Esophagus mucosa (tissue), 1 donor: ENCODE measurements around the gene C9orf50. TPM values are rescaled to one million over a fixed set of nuclear protein-coding genes. Genes with fewer than 3 reads are reported as not detected.
"Not testable (repeated sequence)": the region's sequence is repeated elsewhere in the genome, so short reads cannot be mapped to it uniquely, and the experiment has no call there.

Experiments used
- ATAC-seq: fragments of 200-7000 bp; cut with Tn5 transposase; one replicate; pipeline ENCODE4 v1.9.1; 2020
- total RNA-seq: library from RNA; stranded (reverse); gene quantifications from one replicate; pipeline ENCODE4 v1.2.4, GENCODE V29; 2023
- donor health status: DM: yes; HTN: yes; CAD: no.

The C9orf50 gene
- total RNA-seq, 1 donor from 2014 or later: not detected

- no peak for ATAC-seq
These were observed 27.3 kb upstream of the C9orf50 start for GRCh38 chr9:129648092-129648763.

DNA sequence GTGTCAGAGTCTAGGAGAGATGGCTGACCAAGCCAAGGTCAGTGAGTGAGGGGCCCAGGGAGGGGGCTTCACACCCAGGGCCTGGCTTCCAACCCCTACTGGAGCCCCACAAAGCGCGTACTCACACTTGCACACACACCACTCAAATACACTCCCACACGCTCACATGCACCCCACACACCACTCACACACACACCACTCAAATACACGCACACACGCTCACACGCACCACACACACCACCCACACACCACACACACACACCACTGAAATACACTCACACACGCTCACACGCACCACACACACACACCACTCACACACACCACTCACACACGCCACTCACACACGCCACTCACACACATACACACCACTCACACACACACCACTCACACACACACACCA, 26.7 kb upstream of the C9orf50 start:
- ATAC-seq: no peak

GRCh38 chr9:129646654-129647053, 25.8 kb upstream of the C9orf50 start:
- ATAC-seq: no peak

GRCh38 chr9:129646252-129646651, 25.4 kb upstream of the C9orf50 start:
- ATAC-seq: no peak

- peak; percentile 0 for ATAC-seq
These were observed 24.0 kb upstream of the C9orf50 start for GRCh38 chr9:129644902-129645301.

DNA sequence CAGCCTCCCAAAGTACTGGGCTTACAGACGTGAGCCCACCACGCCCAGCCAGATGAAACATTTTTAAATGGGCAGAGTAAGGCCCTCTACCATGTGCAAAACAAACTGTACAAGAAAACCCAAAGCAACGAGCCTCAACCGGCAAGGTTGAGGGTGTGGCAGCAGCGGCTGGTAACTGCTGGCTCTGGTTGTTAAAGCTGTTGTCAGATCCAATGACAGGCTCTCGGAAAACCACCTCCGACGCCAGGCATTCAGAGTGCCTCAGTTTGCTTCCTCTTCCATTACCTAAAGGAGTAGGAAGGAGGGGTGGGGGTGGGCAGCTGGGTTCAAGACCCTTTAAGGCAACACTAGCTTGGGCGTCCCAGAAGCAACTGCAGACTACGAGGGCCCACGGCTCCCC, 23.5 kb upstream of the C9orf50 start:
- peak; percentile 33 for ATAC-seq

DNA sequence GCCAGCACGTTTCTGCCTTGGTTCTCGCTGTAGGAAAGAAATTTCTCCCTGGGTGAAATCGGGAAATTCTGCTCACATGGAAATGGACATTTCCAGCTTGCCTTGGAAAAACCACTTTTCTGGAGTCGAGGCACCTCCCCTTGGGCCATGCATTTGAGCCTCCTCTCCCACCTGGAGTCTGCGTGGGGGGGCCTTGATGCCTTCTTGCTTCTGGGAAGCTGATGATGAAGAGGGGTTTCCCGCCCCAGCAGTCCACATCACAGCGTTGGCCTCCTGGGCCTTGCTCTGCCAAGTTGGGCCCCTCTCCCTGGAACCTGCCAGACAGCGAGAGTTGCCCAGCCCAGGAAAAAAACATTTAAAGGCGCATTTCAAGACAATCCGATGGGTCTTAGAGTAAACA, 22.8 kb upstream of the C9orf50 start:
- no peak for ATAC-seq

GRCh38 chr9:129641750-129642585, 21.1 kb upstream of the C9orf50 start, which contains the start of gene ASB6:
ASB6 (minus strand) TSS chr9:129642151; CDS start chr9:129641999, 152 bp downstream.
- peak; percentile 90 for ATAC-seq

- peak; percentile 10 for ATAC-seq
These were observed 20.2 kb upstream of the C9orf50 start for GRCh38 chr9:129640871-129641749.

DNA sequence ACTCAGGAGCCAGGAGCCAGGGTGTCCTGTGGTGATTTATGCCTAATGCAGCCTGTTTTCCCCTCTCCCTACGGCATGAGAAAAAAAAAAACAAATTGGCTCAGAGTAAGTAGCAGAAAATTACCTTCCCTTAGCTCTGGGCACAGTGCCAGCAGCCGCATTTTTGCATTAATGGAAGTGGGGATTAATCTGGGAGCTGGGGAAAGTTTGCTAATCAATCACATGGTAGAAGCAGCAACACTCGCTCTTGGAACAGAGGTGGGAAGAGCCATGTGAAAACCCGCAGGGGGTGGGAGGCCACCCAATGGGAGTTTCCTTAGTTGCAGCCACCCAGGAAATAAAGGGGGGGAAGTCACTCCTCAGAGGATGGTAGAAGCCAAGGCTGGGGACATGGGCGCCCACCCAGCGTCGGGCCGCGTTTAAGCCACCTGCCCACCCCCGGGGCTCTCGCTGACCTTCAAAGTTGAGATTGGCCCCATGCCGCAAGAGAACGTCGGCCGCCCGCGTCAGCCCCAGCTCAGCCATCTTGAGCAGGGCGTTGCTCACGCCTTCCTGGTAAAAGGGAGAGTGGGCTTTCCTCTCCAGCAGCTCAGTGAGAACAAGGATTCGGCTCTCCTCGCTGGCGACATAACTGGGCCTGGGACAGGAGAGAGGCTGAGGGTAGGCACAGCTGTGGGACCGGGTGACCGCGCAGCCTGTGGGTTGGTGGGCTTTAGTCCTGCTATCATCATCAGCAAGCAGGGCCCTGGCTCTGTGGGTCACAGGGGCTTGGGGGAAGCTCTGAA, 19.4 kb upstream of the C9orf50 start:
- no peak for ATAC-seq

GRCh38 chr9:129639756-129640085, 18.8 kb upstream of the C9orf50 start:
- no peak for ATAC-seq

- ATAC-seq: no peak
These were observed 18.2 kb upstream of the C9orf50 start for GRCh38 chr9:129639034-129639630.

DNA sequence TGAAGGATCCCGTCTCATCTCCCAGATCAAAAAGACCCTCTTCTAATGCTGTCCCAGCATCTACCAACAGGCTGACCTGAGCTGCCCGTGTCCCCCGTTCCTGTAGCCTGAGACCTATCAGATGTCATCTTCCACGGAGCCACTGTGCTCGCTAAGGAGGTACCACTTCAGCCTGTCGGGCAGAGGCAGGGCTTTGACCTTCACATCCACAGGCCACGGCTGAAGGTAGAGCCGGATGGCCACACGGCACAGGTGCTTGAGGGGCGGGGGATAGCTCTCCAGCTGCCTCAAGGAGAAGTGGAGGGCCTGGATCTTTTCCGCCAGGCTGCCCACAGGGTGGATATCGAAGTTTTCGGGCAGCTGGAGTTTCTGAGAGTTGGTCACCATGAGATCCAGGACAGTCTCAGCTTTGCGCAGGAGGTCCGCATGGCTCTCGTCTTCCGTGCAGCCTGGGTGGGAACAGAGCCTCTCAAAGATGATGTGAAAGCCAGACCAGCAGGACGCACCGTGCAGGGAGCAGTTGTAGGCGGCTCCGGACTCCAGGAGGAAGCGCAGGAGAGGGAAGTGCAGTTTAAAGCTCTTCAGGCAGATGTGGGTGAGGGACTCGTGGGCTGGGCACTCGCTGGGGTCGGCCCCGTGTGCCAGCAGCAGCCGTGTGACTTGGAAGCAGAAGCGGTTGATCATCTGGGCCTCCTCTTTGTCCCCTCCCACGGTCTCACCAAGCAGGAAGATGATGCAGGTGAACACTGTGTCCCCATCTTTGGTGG, 17.0 kb upstream of the C9orf50 start:
- ATAC-seq: no peak

GRCh38 chr9:129637102-129637501, 16.2 kb upstream of the C9orf50 start:
- no peak for ATAC-seq

DNA sequence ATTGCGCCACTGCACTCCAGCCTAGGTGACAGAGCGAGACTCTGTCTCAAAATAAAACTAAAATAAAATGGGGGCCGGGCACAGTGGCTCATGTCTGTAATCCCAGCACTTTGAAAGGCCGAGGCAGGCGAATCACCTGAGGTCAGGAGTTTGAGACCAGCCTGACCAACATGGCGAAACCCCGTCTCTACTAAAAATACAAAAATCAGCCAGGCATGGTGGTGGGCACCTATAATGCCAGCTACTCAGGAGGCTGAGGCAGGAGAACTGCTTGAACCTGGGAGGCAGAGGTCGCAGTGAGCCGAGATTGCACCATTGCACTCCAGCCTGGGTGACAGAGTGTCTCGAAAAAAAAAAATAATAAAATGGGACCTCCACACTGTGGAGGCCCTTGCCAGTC, 15.4 kb upstream of the C9orf50 start:
- ATAC-seq: not testable (repeated sequence)

GRCh38 chr9:129635099-129636065, 14.5 kb upstream of the C9orf50 start:
- ATAC-seq: no peak

DNA sequence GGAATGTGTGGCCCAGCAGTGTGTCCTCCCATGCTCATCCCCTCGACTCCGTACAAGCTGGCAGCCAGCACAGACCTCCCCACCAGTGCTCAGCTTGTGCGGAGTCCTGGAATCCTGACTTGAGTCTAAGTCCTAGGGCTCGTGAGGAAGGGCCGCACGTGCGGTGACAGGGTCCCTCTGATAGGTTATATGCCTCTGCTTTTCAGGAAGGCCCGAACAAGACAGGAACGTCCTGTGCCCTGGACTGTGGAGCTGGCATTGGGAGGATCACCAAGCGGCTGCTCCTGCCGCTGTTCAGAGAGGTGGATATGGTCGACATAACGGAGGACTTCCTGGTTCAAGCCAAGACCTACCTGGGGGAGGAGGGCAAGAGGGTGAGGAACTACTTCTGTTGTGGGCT, 12.9 kb upstream of the C9orf50 start:
- ATAC-seq: no peak

GRCh38 chr9:129633207-129633606, 12.3 kb upstream of the C9orf50 start:
- no peak for ATAC-seq

DNA sequence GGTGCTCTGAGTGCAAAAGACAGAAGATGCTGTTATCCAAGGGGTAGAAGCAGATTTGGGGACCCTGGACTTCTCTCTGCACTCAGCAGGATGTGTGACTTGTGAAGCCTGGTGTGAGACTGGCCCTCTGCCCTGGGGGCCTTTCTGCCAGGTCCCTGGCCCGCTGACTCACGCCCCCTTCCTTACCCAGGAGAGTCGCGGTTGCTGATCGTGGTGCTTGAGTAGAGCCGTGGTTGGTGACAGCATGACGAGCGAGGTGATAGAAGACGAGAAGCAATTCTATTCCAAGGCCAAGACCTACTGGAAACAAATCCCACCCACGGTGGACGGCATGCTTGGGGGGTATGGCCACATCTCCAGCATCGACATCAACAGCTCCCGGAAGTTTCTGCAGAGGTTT, 11.6 kb upstream of the C9orf50 start:
- ATAC-seq: no peak

DNA sequence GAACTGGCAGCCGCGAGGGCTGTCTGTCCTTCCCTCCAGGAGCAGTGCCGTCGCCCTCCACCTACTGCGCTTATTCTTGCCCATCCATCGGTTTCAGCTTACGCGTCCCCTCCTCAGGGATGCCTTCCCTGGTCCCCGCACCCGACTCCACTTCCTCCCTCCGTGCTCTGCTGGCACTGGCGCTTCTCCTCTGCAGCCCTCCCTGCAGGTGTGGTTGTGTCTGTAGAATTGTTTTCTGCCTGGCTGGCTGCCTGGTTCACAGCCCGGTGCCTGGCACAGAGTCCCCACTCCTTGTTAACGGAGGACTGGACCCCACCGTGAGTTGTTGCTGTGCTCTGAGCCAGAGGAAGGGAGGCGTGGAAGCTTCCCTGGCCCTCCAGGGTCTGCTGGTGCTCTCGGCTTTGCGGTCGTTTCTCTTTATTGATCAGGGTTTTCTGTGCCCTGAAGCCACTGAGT, 10.8 kb upstream of the C9orf50 start:
- ATAC-seq: peak; percentile 8
